Activated B cell treated with CpG ODN at 0.5 μM for 24 hours (primary cell): ENCODE measurements around the gene TMEM40. TPM values are rescaled to one million over a fixed set of nuclear protein-coding genes. Genes with fewer than 3 reads are reported as not detected.

Experiments used
- ATAC-seq: fragments of 200-7000 bp; cut with Tn5 transposase; one replicate; pipeline ENCODE4 v1.10.0; 2021; ENCODE audit warnings: low read depth, mild to moderate bottlenecking, moderate library complexity
- CTCF ChIA-PET: fragments of 350-600 bp; sonication (Branson Sonifier 250); formaldehyde crosslinking; loops from one replicate; lab custom pipeline; 2021; ENCODE audit warnings: antibody characterized with exemption; lab: Charles Lee
- POLR2A ChIA-PET: fragments of 350-600 bp; sonication (Branson Sonifier 250); formaldehyde crosslinking; loops from one replicate; lab custom pipeline; 2021; ENCODE audit warnings: antibody characterized with exemption; lab: Charles Lee
- DNase-seq: peaks from one replicate; pipeline ENCODE4 v3.0.0; 2022
- H3K27ac Mint-ChIP-seq: one replicate; pipeline ENCODE4 v1.8.0; 2020; ENCODE audit warnings: mixed read lengths
- H3K27me3 Mint-ChIP-seq: one replicate; pipeline ENCODE4 v1.8.0; 2021; ENCODE audit warnings: mixed read lengths
- H3K36me3 Mint-ChIP-seq: one replicate; pipeline ENCODE4 v1.8.0; 2021; ENCODE audit warnings: low read depth, mixed read lengths
- H3K4me1 Mint-ChIP-seq: one replicate; pipeline ENCODE4 v1.8.0; 2021; ENCODE audit warnings: mixed read lengths
- H3K4me3 Mint-ChIP-seq: one replicate; pipeline ENCODE4 v1.8.0; 2020; ENCODE audit warnings: mild to moderate bottlenecking, mixed read lengths
- H3K9me3 Mint-ChIP-seq: one replicate; pipeline ENCODE4 v1.8.0; 2020; ENCODE audit warnings: mixed read lengths
- intact Hi-C: fragments of 100-400 bp; cut with micrococcal nuclease; formaldehyde crosslinking; loops from one replicate; pipeline ENCODE4 v1.15.1; 2024
- total RNA-seq: library from RNA; stranded (reverse); gene quantifications from 2 replicates; pipeline ENCODE4 v1.2.3, GENCODE V29; 2022
- TF ChIP-seq, protein P1 (sequence below): fragments of 200-600 bp; IDR thresholded peaks from one replicate; pipeline ENCODE4 v1.8.0; 2022; ENCODE audit warnings: antibody characterized with exemption, mild to moderate bottlenecking

The TMEM40 gene
- total RNA-seq, 1 donor from 2014 or later = not detected

DNA sequence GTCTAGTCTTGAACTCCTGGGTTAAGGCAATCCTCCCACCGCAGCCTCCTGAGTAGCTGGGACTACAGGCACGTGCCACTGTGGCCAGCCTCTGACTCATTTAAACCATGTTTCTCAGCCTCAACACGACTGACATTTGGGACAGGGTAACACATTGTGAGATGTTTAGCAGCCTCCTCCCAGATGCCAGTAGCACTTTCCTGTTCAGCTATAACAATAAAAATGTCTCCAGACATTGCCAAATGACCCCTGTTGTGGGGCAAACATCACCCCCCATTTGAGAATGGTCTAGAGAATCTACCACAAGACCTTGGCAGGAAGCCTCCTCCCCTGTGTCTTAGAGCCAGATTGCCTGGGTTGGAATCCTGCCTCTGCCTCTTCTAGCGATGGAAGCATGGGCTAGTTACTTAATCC lies 8.4 kb downstream of the TMEM40 start:
- TF ChIP-seq, protein P1, sequence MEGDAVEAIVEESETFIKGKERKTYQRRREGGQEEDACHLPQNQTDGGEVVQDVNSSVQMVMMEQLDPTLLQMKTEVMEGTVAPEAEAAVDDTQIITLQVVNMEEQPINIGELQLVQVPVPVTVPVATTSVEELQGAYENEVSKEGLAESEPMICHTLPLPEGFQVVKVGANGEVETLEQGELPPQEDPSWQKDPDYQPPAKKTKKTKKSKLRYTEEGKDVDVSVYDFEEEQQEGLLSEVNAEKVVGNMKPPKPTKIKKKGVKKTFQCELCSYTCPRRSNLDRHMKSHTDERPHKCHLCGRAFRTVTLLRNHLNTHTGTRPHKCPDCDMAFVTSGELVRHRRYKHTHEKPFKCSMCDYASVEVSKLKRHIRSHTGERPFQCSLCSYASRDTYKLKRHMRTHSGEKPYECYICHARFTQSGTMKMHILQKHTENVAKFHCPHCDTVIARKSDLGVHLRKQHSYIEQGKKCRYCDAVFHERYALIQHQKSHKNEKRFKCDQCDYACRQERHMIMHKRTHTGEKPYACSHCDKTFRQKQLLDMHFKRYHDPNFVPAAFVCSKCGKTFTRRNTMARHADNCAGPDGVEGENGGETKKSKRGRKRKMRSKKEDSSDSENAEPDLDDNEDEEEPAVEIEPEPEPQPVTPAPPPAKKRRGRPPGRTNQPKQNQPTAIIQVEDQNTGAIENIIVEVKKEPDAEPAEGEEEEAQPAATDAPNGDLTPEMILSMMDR = no peak
- DNase-seq = no peak
- CTCF ChIA-PET = interaction anchor here (0.9 kb wide), 1 partner anchor 36 kb away, joined by 3 read pairs; no protein-coding TSS in a partner anchor
- no peak overlapping the region for H3K4me3 Mint-ChIP-seq
- peak overlapping the region; percentile 7 for H3K27ac Mint-ChIP-seq
- H3K9me3 Mint-ChIP-seq = no peaks in the 10 kb centered on the region
- POLR2A ChIA-PET = no interaction called here
- no peaks in the 10 kb centered on the region for H3K36me3 Mint-ChIP-seq
- H3K4me1 Mint-ChIP-seq = peaks cover 33% of the 10 kb centered on the region
- ATAC-seq = peak; percentile 40
- peaks cover 2% of the 10 kb centered on the region for H3K27me3 Mint-ChIP-seq
- intact Hi-C loops = loop anchor here (5.0 kb wide), 1 partner anchor 47 kb away; the partner anchor contains the start of gene CAND2

DNA sequence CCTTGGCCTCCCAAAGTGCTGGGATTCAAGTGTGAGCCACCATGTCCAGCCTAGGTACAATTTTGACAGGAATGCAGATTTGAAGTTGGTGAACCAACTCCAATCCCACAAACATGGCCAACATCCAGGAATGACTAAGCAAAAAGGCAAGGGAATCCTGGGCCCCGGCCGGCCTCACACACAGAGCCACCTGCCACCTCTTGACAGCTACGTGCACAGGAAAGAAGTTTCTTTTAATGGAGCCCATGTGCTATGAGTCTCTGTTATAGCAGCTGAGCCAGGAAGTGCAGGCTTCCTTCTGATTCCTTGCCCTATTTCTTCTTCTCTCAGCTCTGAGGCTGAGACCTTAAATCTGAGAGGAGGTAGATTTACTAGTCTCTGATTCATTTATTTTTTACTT lies 8.8 kb downstream of the TMEM40 start:
- TF ChIP-seq, protein P1 = no peak
- ATAC-seq (peak; percentile 9), DNase-seq (no peak)
- ChIA-PET CTCF (interaction anchor here (0.9 kb wide), 1 partner anchor 37 kb away, joined by 3 read pairs; no protein-coding TSS in a partner anchor), POLR2A (interaction anchor here (1.1 kb wide), 1 partner anchor 60 kb away, joined by 6 read pairs; no protein-coding TSS in a partner anchor)
- H3K27me3 Mint-ChIP-seq = peaks cover 1% of the 10 kb centered on the region
- no peaks in the 10 kb centered on the region for H3K9me3 Mint-ChIP-seq
- peak overlapping the region; percentile 7 for H3K27ac Mint-ChIP-seq
- intact Hi-C loops = loop anchor here (5.0 kb wide), 1 partner anchor 47 kb away; the partner anchor contains the start of gene CAND2
- no peak overlapping the region for H3K4me3 Mint-ChIP-seq
- H3K36me3 Mint-ChIP-seq = no peaks in the 10 kb centered on the region
- H3K4me1 Mint-ChIP-seq = peaks cover 33% of the 10 kb centered on the region

DNA sequence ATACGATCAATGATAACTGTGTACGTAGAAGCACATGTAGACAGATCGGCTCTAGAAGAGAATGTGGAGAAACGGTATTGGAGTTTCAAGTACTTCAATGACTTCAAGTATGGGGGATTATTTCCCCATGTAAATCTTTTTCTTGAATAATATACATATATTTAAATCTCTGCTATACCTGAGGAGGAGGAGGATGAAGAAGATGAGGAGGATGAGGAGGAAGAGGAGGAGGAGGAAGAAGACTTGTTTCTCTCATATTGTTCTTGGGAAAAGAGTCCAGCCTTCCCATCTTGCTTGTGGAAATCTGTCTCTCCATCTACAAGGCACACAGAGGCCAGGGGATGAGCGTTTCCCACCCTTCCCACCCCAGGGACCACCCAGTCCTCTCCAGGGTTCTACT lies 10.6 kb downstream of the TMEM40 start:
- H3K27ac Mint-ChIP-seq = no peak overlapping the region
- POLR2A ChIA-PET = interaction anchor here (1.0 to 1.5 kb wide), 2 partner anchors 82 to 84 kb away, joined by 3 read pairs; partner anchors contain the start of gene RAF1

DNA sequence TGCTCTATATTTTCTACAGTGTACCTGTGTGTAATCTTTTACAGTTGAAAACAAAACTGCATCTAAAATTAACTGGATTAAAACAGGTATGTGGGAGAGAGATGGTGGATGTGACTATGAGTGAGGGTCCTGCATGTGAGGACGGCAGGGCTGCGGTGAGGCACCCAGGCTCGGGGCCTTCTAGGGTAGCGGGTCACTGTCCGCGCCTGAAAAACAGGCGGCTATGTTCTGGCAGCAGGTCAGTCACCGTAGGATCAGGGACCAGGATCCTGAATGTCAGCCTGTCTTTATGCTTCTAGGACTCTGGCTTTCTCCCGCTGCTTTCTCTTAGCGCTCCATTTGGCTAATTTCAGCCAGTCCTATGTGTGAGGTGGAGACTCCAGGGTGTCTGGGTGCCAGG lies 12.6 kb downstream of the TMEM40 start:
- intact Hi-C loops = no loop called here
- H3K9me3 Mint-ChIP-seq = no peaks in the 10 kb centered on the region
- TF ChIP-seq, protein P1 = no peak
- H3K36me3 Mint-ChIP-seq = no peaks in the 10 kb centered on the region
- no peak overlapping the region for H3K4me3 Mint-ChIP-seq
- peaks cover 30% of the 10 kb centered on the region for H3K4me1 Mint-ChIP-seq
- DNase-seq (no peak), ATAC-seq (no peak)
- ChIA-PET CTCF (no interaction called here), POLR2A (interaction anchor here (0.6 kb wide), 1 partner anchor 17 kb away, joined by 4 read pairs; no protein-coding TSS in a partner anchor)
- peaks cover 7% of the 10 kb centered on the region for H3K27me3 Mint-ChIP-seq
- H3K27ac Mint-ChIP-seq = no peak overlapping the region

More for the DNA sequence above, 10.6 kb downstream of the TMEM40 start:
- Mint-ChIP-seq H3K4me3 (no peak overlapping the region), H3K4me1 (peaks cover 33% of the 10 kb centered on the region), H3K27me3 (peaks cover 1% of the 10 kb centered on the region), H3K9me3 (no peaks in the 10 kb centered on the region), H3K36me3 (no peaks in the 10 kb centered on the region)
- intact Hi-C loops = loop anchor here (2.0 kb wide), 1 partner anchor 62 kb away; no protein-coding TSS in a partner anchor
- TF ChIP-seq, protein P1 = no peak
- CTCF ChIA-PET = interaction anchor here (0.8 to 1.7 kb wide), 2 partner anchors 62 to 74 kb away, joined by 4 to 5 read pairs; no protein-coding TSS in a partner anchor
- DNase-seq (no peak), ATAC-seq (no peak)

DNA sequence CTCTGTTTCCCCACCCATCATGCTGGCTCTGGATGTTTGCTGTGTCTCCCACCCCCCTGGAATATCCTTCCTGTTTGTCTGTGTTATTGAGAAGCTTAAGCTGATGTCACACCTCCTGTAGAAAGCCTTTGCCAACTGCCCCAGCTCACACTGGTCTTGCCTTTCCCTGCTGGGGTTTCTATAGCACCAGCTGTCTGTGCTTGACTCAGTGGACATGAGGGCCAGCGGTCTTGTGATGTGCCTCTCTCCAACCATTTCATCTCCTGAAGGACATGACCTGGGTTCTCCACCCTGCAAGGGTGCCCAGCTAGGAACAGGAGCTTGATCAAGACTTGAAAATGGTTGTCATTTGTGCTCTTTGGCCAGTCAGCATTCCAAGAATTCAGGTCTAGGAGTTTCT lies 14.7 kb downstream of the TMEM40 start:
- ChIA-PET CTCF (no interaction called here), POLR2A (interaction anchor here (0.7 kb wide), 2 partner anchors 144 to 198 kb away, joined by 6 to 12 read pairs; no protein-coding TSS in a partner anchor)
- intact Hi-C loops = no loop called here
- H3K4me1 Mint-ChIP-seq = peaks cover 12% of the 10 kb centered on the region
- ATAC-seq = no peak
- no peak overlapping the region for H3K4me3 Mint-ChIP-seq
- H3K9me3 Mint-ChIP-seq = no peaks in the 10 kb centered on the region
- H3K27ac Mint-ChIP-seq = no peak overlapping the region
- peaks cover 11% of the 10 kb centered on the region for H3K27me3 Mint-ChIP-seq
- H3K36me3 Mint-ChIP-seq = no peaks in the 10 kb centered on the region
- DNase-seq = no peak
- TF ChIP-seq, protein P1 = no peak
